Prostate gland (tissue), 2 donors: ENCODE results near the gene POLR1B. TPM values are rescaled to one million over a fixed set of nuclear protein-coding genes. Genes with fewer than 3 reads are reported as not detected.
A peak's percentile ranks its signal among the peaks of the same experiment; 100 is the strongest.
"Not testable (repeated sequence)": the region's sequence is repeated elsewhere in the genome, so short reads cannot be mapped to it uniquely, and the experiment has no call there.

Experiments
- DNase-seq: peaks from one replicate; pipeline ENCODE4 v3.0.0-alpha.2; 2019; ENCODE audit warnings: low spot score
- H3K27ac ChIP-seq, 2 donors: fragments of 200-600 bp; sonication (generic); 2 replicates each; pipeline ENCODE4 v1.5.1; 2017 to 2019
- H3K27me3 ChIP-seq: fragments of 200-600 bp; sonication (generic); replicated peaks from 2 replicates; pipeline ENCODE4 v1.5.1; 2019; ENCODE audit not compliant: insufficient read depth
- H3K36me3 ChIP-seq, 2 donors: fragments of 200-600 bp; sonication (generic); 1 replicate in 1 of 2; 2 replicates in 1 of 2; pipeline versions ENCODE4 v1.5.1 to v1.8.1; 2017 to 2019
- H3K4me1 ChIP-seq: fragments of 200-600 bp; sonication (generic); replicated peaks from 2 replicates; pipeline ENCODE4 v1.5.1; 2019
- H3K4me3 ChIP-seq, 2 donors: fragments of 200-600 bp; sonication (generic); 2 replicates each; pipeline ENCODE4 v1.5.1; 2017 to 2019
- H3K9me3 ChIP-seq: fragments of 200-600 bp; sonication (generic); 2 replicates; pipeline ENCODE4 v1.5.1; 2017
- CTCF ChIP-seq, 4 experiments: fragments of 200-600 bp in 2 of 4; fragments of 450-650 bp in 2 of 4; sonication (generic) in 2 of 4; IDR thresholded peaks; 1 replicate in 3 of 4; 2 replicates in 1 of 4; pipeline ENCODE4 v1.5.1; 2016 to 2019; ENCODE audit warnings: antibody characterized with exemption in 4 of 4, mild to moderate bottlenecking in 2 of 4, moderate library complexity in 2 of 4
- POLR2A ChIP-seq: fragments of 450-650 bp; IDR thresholded peaks from one replicate; pipeline ENCODE4 v1.6.1; 2016; ENCODE audit warnings: antibody characterized with exemption, mild to moderate bottlenecking
- POLR2AphosphoS5 ChIP-seq: sonication (generic); formaldehyde crosslinking; IDR thresholded peaks from one replicate; pipeline ENCODE4 v1.6.1; 2017; ENCODE audit warnings: antibody characterized with exemption
- WGBS: methylation state at CpG from one replicate; pipeline ENCODE4 v1.1.5; 2018; 5-methylcytosine and 5-hydroxymethylcytosine counted together
- intact Hi-C: fragments of 100-400 bp; cut with DNase I; formaldehyde crosslinking; loops from one replicate; pipeline ENCODE4 v1.14.2; 2022
- total RNA-seq, 2 donors: library from RNA; depleted of rRNA; stranded (reverse); fragments of >200 nt; gene quantifications; one replicate each; pipeline ENCODE4 v1.1.0, GENCODE V29; 2016

The POLR1B gene
- total RNA-seq, 2 donors from 2014 or later, result 13.1 to 14.0 TPM

DNA sequence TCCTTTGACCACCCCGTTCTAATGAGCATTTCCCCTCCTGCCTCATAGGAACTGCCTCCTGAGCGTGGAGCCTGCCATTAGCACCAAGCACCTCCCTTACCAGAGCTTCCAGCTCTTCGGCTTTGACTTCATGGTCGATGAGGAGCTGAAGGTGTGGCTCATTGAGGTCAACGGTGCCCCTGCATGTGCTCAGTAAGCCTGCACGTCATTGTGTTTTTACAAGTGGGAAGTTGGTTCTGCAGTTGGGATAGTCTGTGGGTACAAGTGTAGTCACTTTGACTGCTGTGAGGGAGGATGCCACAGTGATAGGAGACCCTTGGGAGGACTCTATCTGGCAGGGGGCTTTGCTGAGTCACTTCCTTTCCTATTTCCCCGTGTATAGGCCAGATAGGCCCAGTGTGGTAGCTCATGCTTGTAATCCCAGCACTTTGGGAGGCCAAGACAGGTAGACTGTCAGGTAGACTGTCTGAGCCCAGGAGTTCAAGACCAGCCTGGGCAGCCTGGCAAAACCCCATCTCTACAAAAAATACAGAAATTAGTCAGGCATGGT, 22.0 kb upstream of the POLR1B start:
- no peak overlapping the region for H3K27ac ChIP-seq
- H3K4me1 ChIP-seq, result no peaks in the 10 kb centered on the region
- H3K9me3 ChIP-seq, result no peaks in the 10 kb centered on the region
- TF ChIP-seq CTCF (IDR thresholded peaks at IDR 0.05) (no peak), POLR2A (no peak), POLR2AphosphoS5 (no peak)
- WGBS, result 87% methylated on average over 7 of the region's 7 CpGs
- H3K27me3 ChIP-seq, result no peaks in the 10 kb centered on the region
- intact Hi-C loops, result no loop called here
- DNase-seq, result no peak
- no peaks in the 10 kb centered on the region for H3K36me3 ChIP-seq
- H3K4me3 ChIP-seq, result no peak overlapping the region

DNA sequence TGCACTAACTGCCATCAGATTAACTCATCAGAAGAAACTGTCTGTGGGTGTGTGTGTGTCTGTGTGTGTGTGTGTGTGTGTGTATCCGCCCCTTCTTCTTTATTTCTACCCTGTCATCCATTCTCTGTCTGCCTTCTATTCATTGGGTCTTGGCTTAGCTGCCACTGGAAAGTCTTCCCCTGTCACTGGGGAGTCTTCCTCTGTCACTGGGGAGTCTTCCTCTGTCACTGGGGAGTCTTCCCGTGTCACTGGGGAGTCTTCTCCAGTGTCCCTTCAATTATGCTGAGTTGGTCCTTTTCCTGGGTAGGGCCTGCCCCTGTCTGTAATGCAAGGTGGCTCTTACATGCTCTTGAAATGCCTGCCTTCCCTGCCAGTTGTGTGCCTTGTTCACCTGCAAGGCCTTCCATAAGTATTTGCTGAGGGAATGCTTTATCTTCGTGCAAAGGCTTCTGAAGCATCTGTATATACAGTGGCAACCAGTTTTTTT, 18.9 kb upstream of the POLR1B start:
- no peak for DNase-seq
- intact Hi-C loops, result no loop called here
- Histone ChIP-seq H3K4me1 (no peaks in the 10 kb centered on the region), H3K27ac (no peak overlapping the region), H3K4me3 (no peak overlapping the region), H3K27me3 (no peaks in the 10 kb centered on the region), H3K36me3 (no peaks in the 10 kb centered on the region), H3K9me3 (no peaks in the 10 kb centered on the region)
- 90% methylated on average over 3 of the region's 3 CpGs for WGBS
- TF ChIP-seq POLR2A (no peak), POLR2AphosphoS5 (no peak), CTCF (IDR thresholded peaks at IDR 0.05) (no peak)

- H3K9me3 ChIP-seq, H3K27ac ChIP-seq, intact Hi-C loops, H3K27me3 ChIP-seq, H3K4me3 ChIP-seq, DNase-seq, H3K36me3 ChIP-seq, H3K4me1 ChIP-seq: not testable (repeated sequence)
- 85% methylated on average over 3 of the region's 3 CpGs for WGBS
Measured at GRCh38 chr2:112524276-112524675, 18.0 kb upstream of the POLR1B start.

DNA sequence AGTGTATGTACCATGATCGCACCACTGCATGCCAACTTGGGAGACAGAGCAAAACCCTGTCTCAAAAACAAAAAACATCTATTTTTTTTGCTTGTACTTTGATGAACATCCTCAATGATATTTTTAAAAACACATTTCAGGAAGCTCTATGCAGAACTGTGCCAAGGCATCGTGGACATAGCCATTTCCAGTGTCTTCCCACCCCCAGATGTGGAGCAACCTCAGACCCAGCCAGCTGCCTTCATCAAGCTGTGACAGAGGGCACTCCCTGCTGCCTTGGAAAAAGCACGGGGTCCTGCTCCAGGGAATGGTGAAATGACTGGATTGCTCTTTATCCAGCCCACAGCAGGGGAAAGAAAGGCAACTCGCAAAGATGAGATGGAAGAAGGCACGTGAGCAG, 13.7 kb upstream of the POLR1B start:
- no peaks in the 10 kb centered on the region for H3K9me3 ChIP-seq
- no peak overlapping the region for H3K27ac ChIP-seq
- H3K36me3 ChIP-seq, result no peaks in the 10 kb centered on the region
- H3K4me3 ChIP-seq, result no peak overlapping the region
- no peaks in the 10 kb centered on the region for H3K27me3 ChIP-seq
- WGBS, result 90% methylated on average over 5 of the region's 5 CpGs
- DNase-seq, result no peak
- no peaks in the 10 kb centered on the region for H3K4me1 ChIP-seq
- intact Hi-C loops, result no loop called here
- TF ChIP-seq POLR2AphosphoS5, result no peak
- TF ChIP-seq POLR2A, result no peak
- no peak for TF ChIP-seq CTCF (IDR thresholded peaks at IDR 0.05)

DNA sequence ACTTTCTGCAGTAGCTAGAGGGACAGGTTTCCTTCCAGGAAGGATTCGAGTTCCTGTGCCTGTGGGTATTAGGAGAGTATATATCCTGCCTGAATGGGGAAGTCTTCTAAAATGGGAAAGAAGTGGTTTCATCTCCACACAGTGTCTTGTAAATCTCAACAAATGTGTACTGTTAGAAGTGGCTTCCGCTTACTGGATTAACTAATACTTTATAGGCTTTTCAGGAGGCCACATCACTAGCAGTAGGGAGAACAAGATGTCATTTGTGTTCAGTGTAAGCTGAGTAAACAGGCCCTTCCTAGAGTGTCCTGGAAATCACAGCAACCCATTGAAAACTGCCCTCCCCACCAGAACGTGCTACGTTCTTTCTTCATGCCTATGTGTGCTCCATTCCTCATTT, 12.5 kb upstream of the POLR1B start:
- Histone ChIP-seq H3K27me3 (no peaks in the 10 kb centered on the region), H3K9me3 (no peaks in the 10 kb centered on the region), H3K4me3 (no peak overlapping the region), H3K4me1 (no peaks in the 10 kb centered on the region), H3K36me3 (no peaks in the 10 kb centered on the region), H3K27ac (no peak overlapping the region)
- TF ChIP-seq CTCF (IDR thresholded peaks at IDR 0.05), result no peak
- TF ChIP-seq POLR2AphosphoS5, result peak; percentile 24
- DNase-seq, result no peak
- intact Hi-C loops, result no loop called here
- 53% methylated on average over 4 of the region's 4 CpGs for WGBS
